Amygdala (tissue), 56 donors: ENCODE data around the gene ZFYVE26.
"Not testable (repeated sequence)": the region's sequence is repeated elsewhere in the genome, so short reads cannot be mapped to it uniquely, and the experiment has no call there.

Source experiments
- DNase-seq, 56 donors: peaks; one replicate each; lab custom pipeline; 2025; lab: John Stamatoyannopoulos, UW

The ZFYVE26 gene

DNA sequence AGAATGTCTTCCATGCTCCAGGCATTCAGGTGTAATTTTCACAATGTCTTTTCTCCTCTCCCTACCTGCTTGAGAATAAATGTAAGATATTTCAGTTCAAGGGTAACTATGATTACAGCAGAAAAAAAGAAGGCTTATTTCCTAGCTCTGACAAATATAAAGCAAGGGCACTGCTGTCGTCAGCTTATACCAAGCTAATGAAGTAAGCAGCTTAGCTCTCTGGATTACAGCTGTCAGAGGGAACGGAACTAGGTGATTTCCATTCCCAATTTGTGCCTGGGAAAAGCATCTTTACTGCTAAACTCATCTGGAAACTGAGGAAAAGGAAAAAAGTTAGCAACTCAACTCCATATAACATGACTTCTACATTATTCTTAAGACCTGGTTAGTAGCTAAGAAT, 56.5 kb downstream of the ZFYVE26 start:
- no peak for DNase-seq

GRCh38 chr14:67757175-67757574, 59.2 kb downstream of the ZFYVE26 start:
- DNase-seq = no peak

- DNase-seq = no peak
Measured at GRCh38 chr14:67756496-67756895, 59.9 kb downstream of the ZFYVE26 start.

- DNase-seq = no peak
Measured at GRCh38 chr14:67749341-67750084, 66.9 kb downstream of the ZFYVE26 start.

DNA sequence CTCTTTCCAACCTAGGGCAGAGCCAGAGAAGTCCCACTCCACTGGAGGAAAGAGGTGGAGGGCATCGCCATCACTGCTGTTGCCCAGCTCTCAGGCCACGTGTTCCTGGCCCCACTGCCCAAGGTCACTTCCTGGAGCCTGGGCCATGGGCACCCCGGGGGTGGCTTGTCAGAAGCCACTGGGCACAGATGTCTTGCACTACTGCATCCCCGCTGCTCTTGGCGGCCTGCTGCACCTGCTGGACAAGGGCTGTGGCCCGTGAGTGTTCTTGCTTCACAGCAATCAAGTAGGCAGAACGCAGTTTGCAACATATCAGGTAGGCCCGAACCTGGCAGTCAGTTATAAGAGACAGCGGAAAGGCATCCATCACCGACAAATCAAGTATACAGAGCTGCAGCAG, 68.1 kb downstream of the ZFYVE26 start:
- DNase-seq = no peak

- DNase-seq = no peak
Measured at GRCh38 chr14:67746927-67747326, 69.5 kb downstream of the ZFYVE26 start.

- no peak for DNase-seq
Measured at GRCh38 chr14:67744046-67744445, 72.3 kb downstream of the ZFYVE26 start.

DNA sequence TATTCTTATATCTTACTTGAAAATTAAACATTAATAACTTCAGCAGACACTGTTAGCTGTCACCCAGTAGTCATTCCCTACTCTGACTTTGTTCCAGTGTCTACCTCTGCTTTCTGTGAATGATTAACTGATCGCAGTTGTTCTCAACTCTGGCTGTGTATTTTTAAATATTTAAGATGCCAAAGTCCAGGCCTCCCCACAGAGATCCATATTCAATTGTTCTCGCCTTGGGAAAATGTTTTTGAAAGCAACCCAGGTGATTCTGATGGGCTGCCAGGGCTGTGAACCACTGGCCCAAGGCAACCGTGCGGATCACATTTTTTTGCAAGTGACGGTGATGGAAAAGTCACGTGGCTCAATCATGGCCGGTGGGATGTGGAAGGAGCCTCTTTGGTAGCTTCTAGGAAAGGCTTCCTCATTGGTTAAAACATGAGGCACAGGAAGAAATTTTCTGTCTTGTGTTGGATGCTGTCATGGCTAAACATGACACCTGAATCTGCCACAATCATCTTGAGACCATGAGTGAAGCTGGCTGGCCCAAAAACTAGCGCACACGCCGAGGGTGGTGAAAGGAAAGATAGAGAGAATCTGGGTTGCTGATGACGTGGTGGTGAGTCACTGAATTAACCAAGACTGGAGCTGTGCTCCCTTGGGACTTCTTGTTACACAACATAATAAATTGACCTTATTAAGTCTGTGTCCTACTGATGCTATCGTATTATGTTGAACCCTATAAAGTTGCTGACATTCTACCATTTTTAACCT, 77.5 kb downstream of the ZFYVE26 start:
- DNase-seq = no peak

DNA sequence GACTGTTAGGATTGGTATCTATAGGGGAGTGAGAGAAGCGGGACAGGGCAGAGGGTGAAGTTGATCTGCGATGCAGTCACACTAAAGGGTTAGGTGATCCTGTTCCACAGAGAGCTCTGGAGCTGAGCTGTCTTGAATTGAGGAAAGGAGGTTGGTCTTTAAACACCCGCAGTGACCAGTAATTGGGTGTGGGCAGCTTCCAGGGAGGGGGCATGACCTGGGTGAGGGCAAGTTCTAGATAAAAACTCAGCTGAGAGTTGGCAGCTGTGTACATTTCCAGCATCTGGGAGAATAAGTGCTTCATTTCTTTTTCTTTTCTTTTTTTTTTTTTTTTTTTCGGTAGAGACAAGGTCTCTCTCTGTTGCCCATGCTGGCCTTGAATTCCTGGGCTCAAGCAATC, 79.6 kb downstream of the ZFYVE26 start:
- DNase-seq = no peak

DNA sequence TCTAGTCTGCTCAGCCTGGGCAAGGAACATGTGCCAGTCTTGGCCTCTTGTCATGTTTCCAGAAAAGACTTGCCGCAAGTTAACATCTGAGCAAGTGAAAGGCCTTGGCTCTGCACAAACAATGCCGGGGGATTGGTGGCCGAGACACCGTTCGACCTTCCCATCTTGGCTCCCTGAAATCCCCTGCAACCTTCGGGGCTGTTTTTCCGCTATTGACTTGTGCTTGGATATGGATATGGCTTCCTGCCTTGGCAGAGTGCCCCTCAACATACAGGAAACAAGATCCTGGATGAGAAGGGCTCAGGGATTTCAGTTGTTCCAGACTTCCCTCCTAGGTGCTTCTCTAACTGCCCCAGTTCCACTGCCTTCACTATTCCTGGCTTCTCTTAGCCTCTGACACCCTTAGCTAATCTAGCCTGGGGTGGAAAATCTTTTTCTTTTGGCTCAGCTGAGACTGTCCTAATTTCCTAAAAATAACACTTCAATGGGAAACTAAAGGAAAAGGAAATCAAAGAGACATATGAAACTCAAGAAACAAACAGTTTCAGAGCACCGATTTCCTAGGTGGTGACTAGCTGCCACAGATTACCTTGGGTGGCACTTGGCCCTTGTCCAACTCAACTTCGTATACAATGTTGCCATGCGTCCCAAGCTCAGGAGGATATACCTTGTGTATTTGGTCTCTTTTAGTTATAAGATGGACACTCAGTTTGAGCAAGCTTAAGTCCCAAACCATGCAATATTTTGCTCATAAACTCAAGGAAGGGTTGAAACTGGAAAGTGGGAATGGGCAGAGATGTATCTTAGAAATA, 80.8 kb downstream of the ZFYVE26 start:
- DNase-seq = no peak

- no peak for DNase-seq
Measured at GRCh38 chr14:67734675-67735074, 81.7 kb downstream of the ZFYVE26 start.

DNA sequence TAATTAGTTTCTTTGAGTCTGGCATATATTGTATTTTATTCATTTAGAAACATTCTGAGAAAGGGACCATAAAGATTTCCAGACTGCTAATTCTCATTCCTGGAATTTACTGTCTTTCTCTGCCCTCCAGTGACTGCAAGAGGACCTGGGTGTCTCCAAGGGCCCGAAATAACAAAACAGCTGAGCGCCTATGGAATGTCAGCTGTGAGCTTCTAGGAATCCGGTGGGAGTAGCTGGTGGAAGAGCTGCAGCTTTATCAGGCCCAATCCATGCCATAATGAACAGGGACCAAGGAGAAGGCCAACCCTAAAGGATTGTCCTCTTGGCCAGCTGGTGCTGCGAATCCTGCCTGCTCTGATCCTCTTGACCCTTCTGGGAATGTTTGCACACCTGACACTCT, 82.8 kb downstream of the ZFYVE26 start:
- DNase-seq = no peak

- no peak for DNase-seq
Measured at GRCh38 chr14:67729072-67729885, 87.1 kb downstream of the ZFYVE26 start.

- DNase-seq = no peak
Measured at GRCh38 chr14:67728258-67728657, 88.1 kb downstream of the ZFYVE26 start.

- DNase-seq = no peak
Measured at GRCh38 chr14:67727361-67727760, 89.0 kb downstream of the ZFYVE26 start.

GRCh38 chr14:67725171-67725570, 91.2 kb downstream of the ZFYVE26 start:
- no peak for DNase-seq

- peak in 38 of 56 donors; percentile 2 to 67 (median 20) for DNase-seq
Measured at GRCh38 chr14:67722293-67722692, 94.1 kb downstream of the ZFYVE26 start.

- DNase-seq = no peak
Measured at GRCh38 chr14:67721875-67722274, 94.5 kb downstream of the ZFYVE26 start.

- DNase-seq = no peak
Measured at GRCh38 chr14:67719866-67720265, 96.5 kb downstream of the ZFYVE26 start.

- DNase-seq = not testable (repeated sequence)
Measured at GRCh38 chr14:67719385-67719784, 97.0 kb downstream of the ZFYVE26 start.
